Breast epithelium (tissue), 4 donors: ENCODE measurements around the gene EPHB3. TPM values are rescaled to one million over a fixed set of nuclear protein-coding genes. Genes with fewer than 3 reads are reported as not detected.

ENCODE experiments used
- DNase-seq, 2 donors: peaks; one replicate each; pipeline ENCODE4 v3.0.0-alpha.2; 2019; ENCODE audit warnings: low spot score in 2 of 2
- H3K27ac ChIP-seq, 2 donors: fragments of 200-600 bp; sonication (generic) in 1 of 2; one replicate each; pipeline ENCODE4 v1.5.1; 2016 to 2019; ENCODE audit warnings: mild to moderate bottlenecking in 1 of 2
- H3K27me3 ChIP-seq, 2 donors: fragments of 200-600 bp; sonication (generic) in 1 of 2; one replicate each; pipeline versions ENCODE4 v1.5.1 to v1.6.0; 2017 to 2019; ENCODE audit warnings: control low read depth in 1 of 2, mild to moderate bottlenecking in 1 of 2
- H3K36me3 ChIP-seq: fragments of 200-600 bp; one replicate; pipeline ENCODE4 v1.5.1; 2019
- H3K4me1 ChIP-seq, 2 donors: fragments of 200-600 bp; sonication (generic); one replicate each; pipeline ENCODE4 v1.5.1; 2016 to 2019; ENCODE audit warnings: control low read depth in 1 of 2
- H3K4me3 ChIP-seq, 3 donors: fragments of 200-600 bp; sonication (generic); 1 replicate in 2 of 3; 2 replicates in 1 of 3; pipeline ENCODE4 v1.5.1; 2016 to 2019; ENCODE audit warnings: mild to moderate bottlenecking in 3 of 3, moderate library complexity in 2 of 3
- H3K9me3 ChIP-seq, 2 donors: fragments of 200-600 bp; sonication (generic) in 1 of 2; one replicate each; pipeline ENCODE4 v1.5.1; 2016 to 2019; ENCODE audit warnings: control low read depth in 1 of 2
- POLR2A ChIP-seq: fragments of 450-650 bp; IDR thresholded peaks from one replicate; pipeline ENCODE4 v1.6.1; 2016; ENCODE audit warnings: antibody characterized with exemption, mild to moderate bottlenecking, moderate library complexity
- POLR2AphosphoS5 ChIP-seq, 3 donors: sonication (generic); formaldehyde crosslinking; IDR thresholded peaks; one replicate each; pipeline ENCODE4 v1.6.1; 2017; ENCODE audit warnings: antibody characterized with exemption in 3 of 3
- intact Hi-C: fragments of 100-400 bp; cut with DNase I; formaldehyde crosslinking; loops from one replicate; pipeline ENCODE4 v1.15.1; 2023; ENCODE audit warnings: low total_unique reads
- total RNA-seq, 3 donors: library from RNA; depleted of rRNA; stranded (reverse); fragments of >200 nt; gene quantifications; one replicate each; pipeline ENCODE4 v1.1.0, GENCODE V29; 2016
- TF ChIP-seq, protein P1 (sequence below), 3 donors: fragments of 450-650 bp; IDR thresholded peaks; one replicate each; pipeline ENCODE4 v1.5.1; 2016 to 2017; ENCODE audit warnings: antibody characterized with exemption in 3 of 3, mild to moderate bottlenecking in 3 of 3, moderate library complexity in 3 of 3

Gene EPHB3
- total RNA-seq, 3 donors from 2014 or later, result 0.32 to 25.3 (median 7.9) TPM

GRCh38 chr3:184563941-184564684 lies 2.5 kb downstream of the EPHB3 start:
- no peaks in the 10 kb centered on the region for H3K27me3 ChIP-seq
- H3K36me3 ChIP-seq, result no peaks in the 10 kb centered on the region
- intact Hi-C loops, result no loop called here
- no peak for TF ChIP-seq POLR2A
- no peak for TF ChIP-seq POLR2AphosphoS5 (IDR thresholded peaks at IDR 0.05)
- TF ChIP-seq, protein P1, sequence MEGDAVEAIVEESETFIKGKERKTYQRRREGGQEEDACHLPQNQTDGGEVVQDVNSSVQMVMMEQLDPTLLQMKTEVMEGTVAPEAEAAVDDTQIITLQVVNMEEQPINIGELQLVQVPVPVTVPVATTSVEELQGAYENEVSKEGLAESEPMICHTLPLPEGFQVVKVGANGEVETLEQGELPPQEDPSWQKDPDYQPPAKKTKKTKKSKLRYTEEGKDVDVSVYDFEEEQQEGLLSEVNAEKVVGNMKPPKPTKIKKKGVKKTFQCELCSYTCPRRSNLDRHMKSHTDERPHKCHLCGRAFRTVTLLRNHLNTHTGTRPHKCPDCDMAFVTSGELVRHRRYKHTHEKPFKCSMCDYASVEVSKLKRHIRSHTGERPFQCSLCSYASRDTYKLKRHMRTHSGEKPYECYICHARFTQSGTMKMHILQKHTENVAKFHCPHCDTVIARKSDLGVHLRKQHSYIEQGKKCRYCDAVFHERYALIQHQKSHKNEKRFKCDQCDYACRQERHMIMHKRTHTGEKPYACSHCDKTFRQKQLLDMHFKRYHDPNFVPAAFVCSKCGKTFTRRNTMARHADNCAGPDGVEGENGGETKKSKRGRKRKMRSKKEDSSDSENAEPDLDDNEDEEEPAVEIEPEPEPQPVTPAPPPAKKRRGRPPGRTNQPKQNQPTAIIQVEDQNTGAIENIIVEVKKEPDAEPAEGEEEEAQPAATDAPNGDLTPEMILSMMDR (IDR thresholded peaks at IDR 0.05), result no peak
- peak overlapping the region in 2 of 3 donors; percentile 79 to 87 for H3K4me3 ChIP-seq
- H3K9me3 ChIP-seq, result no peaks in the 10 kb centered on the region
- peaks cover 11 to 41% of the 10 kb centered on the region in 2 donors for H3K4me1 ChIP-seq
- H3K27ac ChIP-seq, result peak overlapping the region; percentile 93 to 96
- no peak for DNase-seq

- TF ChIP-seq POLR2A (no peak), POLR2AphosphoS5 (IDR thresholded peaks at IDR 0.05) (no peak)
- TF ChIP-seq, protein P1 (IDR thresholded peaks at IDR 0.05), result no peak
- peaks cover 17 to 46% of the 10 kb centered on the region in 2 donors for H3K4me1 ChIP-seq
- H3K9me3 ChIP-seq, result no peaks in the 10 kb centered on the region
- peak overlapping the region; percentile 93 to 96 for H3K27ac ChIP-seq
- H3K4me3 ChIP-seq, result peak overlapping the region in 2 of 3 donors; percentile 79 to 87
- H3K27me3 ChIP-seq, result no peaks in the 10 kb centered on the region
- no peaks in the 10 kb centered on the region for H3K36me3 ChIP-seq
- intact Hi-C loops, result no loop called here
- DNase-seq, result no peak
Measured at GRCh38 chr3:184564685-184565385, 3.2 kb downstream of the EPHB3 start.

DNA sequence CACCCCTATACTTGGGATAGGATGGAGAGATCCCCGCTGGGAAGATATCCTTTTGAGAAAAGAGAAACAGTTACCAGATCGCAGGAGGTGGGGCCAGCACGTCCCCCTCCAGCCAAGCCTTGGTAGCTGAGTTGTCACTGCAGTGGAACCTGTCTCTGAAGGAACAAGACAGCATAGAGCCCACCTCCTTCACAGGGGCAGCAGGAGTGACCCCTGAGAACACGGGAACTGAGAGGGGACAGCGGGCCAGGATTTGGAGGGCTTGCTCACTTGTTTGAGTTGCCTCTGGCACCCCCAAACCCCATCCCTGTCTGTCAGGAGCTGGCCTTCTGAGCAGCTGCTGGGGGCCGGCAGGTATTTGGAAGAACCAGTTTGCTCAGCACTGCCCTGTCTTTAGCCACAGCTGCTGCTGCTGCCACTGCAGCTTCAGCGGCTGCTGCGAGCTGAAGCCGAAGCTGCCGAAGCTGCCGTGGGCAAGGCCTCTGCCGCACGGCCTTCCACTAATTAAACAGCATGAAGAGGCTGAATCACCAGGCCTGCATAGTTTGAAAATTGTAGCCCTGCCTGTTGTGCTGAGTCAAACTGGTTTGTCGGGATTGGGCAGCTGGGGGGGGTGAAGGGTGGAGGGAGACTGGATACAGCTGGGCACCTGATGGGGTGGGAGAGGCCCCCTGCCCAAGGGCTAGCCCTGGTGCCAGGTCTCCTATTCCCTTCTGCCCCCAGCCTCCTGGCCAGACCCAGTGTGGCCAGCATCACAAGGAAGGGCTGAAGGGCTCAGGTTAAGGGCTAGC lies 4.0 kb downstream of the EPHB3 start:
- Histone ChIP-seq H3K27me3 (no peaks in the 10 kb centered on the region), H3K36me3 (no peaks in the 10 kb centered on the region), H3K4me3 (peak overlapping the region in 2 of 3 donors; percentile 46 to 79), H3K27ac (peak overlapping the region; percentile 93 to 96), H3K9me3 (no peaks in the 10 kb centered on the region), H3K4me1 (peaks cover 17 to 48% of the 10 kb centered on the region in 2 donors)
- DNase-seq, result peak; percentile 93
- TF ChIP-seq, protein P1 (IDR thresholded peaks at IDR 0.05), result no peak
- no peak for TF ChIP-seq POLR2A
- peak; percentile 57 to 72 (median 58) for TF ChIP-seq POLR2AphosphoS5 (IDR thresholded peaks at IDR 0.05)
- intact Hi-C loops, result no loop called here

- TF ChIP-seq, protein P1 (IDR thresholded peaks at IDR 0.05), result no peak
- H3K4me1 ChIP-seq, result peaks cover 17 to 48% of the 10 kb centered on the region in 2 donors
- DNase-seq, result peak in 1 of 2 donors; percentile 75
- no peaks in the 10 kb centered on the region for H3K27me3 ChIP-seq
- no peaks in the 10 kb centered on the region for H3K9me3 ChIP-seq
- peak overlapping the region in 2 of 3 donors; percentile 46 to 79 for H3K4me3 ChIP-seq
- H3K27ac ChIP-seq, result peak overlapping the region; percentile 93 to 96
- H3K36me3 ChIP-seq, result no peaks in the 10 kb centered on the region
- intact Hi-C loops, result no loop called here
Measured at GRCh38 chr3:184566441-184567414, 5.1 kb downstream of the EPHB3 start.
